GM12891 (cell line): ENCODE data around the gene CGRRF1.

Source experiments
- POLR2A ChIP-seq: IDR thresholded peaks from 2 replicates; pipeline ENCODE4 v1.6.1; 2011; ENCODE audit warnings: low read depth, low read length, control low read depth
- POLR2AphosphoS5 ChIP-seq: IDR thresholded peaks from 2 replicates; pipeline ENCODE4 v1.6.1; 2011; ENCODE audit warnings: low read depth, low read length, control low read depth
- SPI1 ChIP-seq: IDR thresholded peaks from 2 replicates; pipeline ENCODE4 v1.6.1; 2011; ENCODE audit warnings: low read depth, low read length, control low read depth
- TAF1 ChIP-seq: IDR thresholded peaks from 2 replicates; pipeline ENCODE4 v1.6.1; 2011; ENCODE audit warnings: low read depth, low read length, control low read depth

DNA sequence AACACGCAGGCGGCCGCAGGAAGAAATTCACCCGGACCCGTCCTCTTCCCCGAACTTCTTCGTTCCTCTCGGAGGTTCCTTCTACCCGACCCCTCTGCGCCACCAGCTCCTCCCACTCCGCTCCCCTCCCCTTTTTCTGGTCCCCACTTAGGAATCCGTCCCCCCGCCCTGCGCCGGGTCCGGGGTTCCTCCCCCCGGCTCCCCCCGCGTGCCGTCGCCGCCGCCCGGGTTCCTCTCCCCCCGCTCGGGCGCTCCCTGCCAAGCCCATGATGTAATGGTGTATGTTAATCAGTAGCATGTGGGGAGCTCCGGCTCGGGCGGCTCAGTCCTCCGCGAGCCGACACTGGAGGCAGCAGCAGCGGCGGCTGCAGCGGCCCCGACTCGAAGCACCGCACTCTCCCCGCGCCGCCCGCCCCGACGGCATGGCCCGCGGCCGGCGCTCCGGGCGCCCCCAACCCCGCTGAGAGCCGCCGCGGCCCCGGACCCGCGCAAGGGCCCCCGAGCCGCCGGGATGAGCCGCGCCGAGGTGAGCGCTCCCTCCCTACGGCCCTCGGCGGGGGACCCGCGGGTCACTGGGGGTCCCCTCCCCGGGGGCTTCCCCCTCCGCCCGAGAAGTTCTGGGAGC lies 56.2 kb downstream of the CGRRF1 start:
- peak; percentile 61; the same call in 1 of the 2 replicates for TF ChIP-seq TAF1
- no peak; the same call in 1 of the 2 replicates for TF ChIP-seq POLR2A
- no peak for TF ChIP-seq POLR2AphosphoS5
- no peak for TF ChIP-seq SPI1
